T-helper 2 cell treated with Interferon-gamma antibody and Interleukin-4, amounts not matched to agents 5 μg/mL and 100 μg/mL, for 36 hours (primary cell): ENCODE results near the gene TMEM9B.

ENCODE experiments used
- DNase-seq: peaks from one replicate; pipeline ENCODE4 v3.0.0; 2021; ENCODE audit warnings: low spot score
- H3K27ac Mint-ChIP-seq: one replicate; pipeline ENCODE4 v1.8.0; 2021; ENCODE audit warnings: mild to moderate bottlenecking, mixed read lengths
- H3K27me3 Mint-ChIP-seq: one replicate; pipeline ENCODE4 v1.8.0; 2021; ENCODE audit warnings: low read depth, mixed read lengths
- H3K36me3 Mint-ChIP-seq: one replicate; pipeline ENCODE4 v1.8.0; 2021; ENCODE audit warnings: low read depth, mixed read lengths
- H3K4me1 Mint-ChIP-seq: one replicate; pipeline ENCODE4 v1.8.0; 2021; ENCODE audit warnings: low read depth, mixed read lengths
- H3K4me3 Mint-ChIP-seq: one replicate; pipeline ENCODE4 v1.8.0; 2022; ENCODE audit warnings: mild to moderate bottlenecking, moderate library complexity, mixed read lengths
- H3K9me3 Mint-ChIP-seq: one replicate; pipeline ENCODE4 v1.8.0; 2021; ENCODE audit warnings: mixed read lengths

Gene TMEM9B

DNA sequence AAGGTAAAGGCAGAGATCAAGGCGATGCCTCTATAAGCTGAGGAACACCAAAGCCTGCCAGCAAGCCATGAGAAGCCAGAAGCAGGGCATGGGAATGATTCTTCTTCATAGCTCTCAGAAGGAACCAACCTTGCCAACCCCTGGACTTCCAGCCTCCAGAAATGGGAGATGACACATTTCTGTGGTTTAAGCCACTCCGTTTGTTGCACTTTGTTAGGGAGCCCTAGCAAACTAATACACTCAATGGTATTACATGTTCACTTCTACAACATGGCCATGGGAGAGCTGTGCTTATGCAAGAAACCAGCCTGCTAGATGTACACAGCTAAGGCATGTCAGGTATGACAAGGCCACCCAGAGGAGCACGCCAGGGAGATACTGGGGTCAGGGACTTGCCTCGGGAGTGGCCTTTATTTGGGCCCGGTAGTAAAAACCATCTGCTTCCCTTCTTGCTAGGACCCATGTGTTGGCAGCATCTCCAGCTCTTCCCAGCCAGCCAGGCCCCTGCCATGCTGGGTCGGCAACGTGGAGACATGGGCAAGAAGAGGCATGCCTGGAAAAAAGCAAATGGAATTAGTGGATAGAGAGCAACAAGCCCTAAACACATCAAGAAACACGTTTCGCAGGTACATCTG lies 35.1 kb downstream of the TMEM9B start:
- no peaks in the 10 kb centered on the region for H3K9me3 Mint-ChIP-seq
- DNase-seq = no peak
- no peaks in the 10 kb centered on the region for H3K27me3 Mint-ChIP-seq
- no peak overlapping the region for H3K4me3 Mint-ChIP-seq
- H3K36me3 Mint-ChIP-seq = no peaks in the 10 kb centered on the region
- H3K4me1 Mint-ChIP-seq = no peaks in the 10 kb centered on the region
- H3K27ac Mint-ChIP-seq = no peak overlapping the region

DNA sequence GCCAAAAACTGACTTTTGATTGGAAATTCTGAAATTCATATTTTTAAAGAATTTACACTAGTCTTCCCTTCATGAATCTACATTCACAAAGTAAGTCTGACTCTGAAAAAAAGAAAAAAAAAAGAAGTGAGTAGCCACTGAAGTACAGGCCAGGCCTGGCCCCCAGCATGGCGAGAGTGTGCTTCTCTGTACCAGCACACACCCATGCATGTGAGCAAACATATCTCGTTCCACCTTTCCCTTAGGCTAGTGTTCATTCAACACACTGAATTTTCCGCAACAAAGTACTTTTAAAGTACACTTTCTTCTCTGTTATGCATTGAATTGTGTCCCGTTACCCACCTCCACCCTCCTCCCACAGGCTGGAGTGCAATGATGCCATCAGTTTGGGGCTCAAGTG lies 36.0 kb downstream of the TMEM9B start:
- H3K4me1 Mint-ChIP-seq = no peaks in the 10 kb centered on the region

DNA sequence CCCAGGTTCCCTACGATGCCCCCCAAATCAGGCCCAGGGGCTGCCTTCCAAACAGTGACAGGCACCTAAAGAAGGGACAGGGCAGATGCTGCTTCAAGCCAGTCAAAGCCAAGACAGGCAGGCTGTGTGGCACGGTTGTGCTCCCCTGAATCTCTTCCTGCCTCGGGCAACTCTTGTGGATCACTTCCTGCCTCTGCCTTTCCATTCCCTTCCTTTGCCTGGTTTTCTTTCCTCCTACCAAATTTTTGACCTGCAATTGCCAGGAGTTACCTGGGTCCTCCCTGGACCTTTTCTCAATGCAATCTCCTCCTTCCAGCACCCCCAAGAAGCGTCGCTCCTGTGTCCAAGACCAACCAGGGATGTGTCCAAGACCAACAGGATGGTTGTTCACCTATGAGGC lies 37.0 kb downstream of the TMEM9B start:
- H3K27me3 Mint-ChIP-seq = no peaks in the 10 kb centered on the region
- H3K9me3 Mint-ChIP-seq = no peaks in the 10 kb centered on the region
- no peak overlapping the region for H3K27ac Mint-ChIP-seq
- H3K36me3 Mint-ChIP-seq = peaks cover 4% of the 10 kb centered on the region
- no peak overlapping the region for H3K4me3 Mint-ChIP-seq
- DNase-seq = no peak
- H3K4me1 Mint-ChIP-seq = no peaks in the 10 kb centered on the region

More for the DNA sequence above, 36.0 kb downstream of the TMEM9B start:
- H3K27me3 Mint-ChIP-seq = no peaks in the 10 kb centered on the region
- no peak overlapping the region for H3K4me3 Mint-ChIP-seq
- H3K27ac Mint-ChIP-seq = no peak overlapping the region
- DNase-seq = no peak
- no peaks in the 10 kb centered on the region for H3K9me3 Mint-ChIP-seq
- H3K36me3 Mint-ChIP-seq = no peaks in the 10 kb centered on the region

DNA sequence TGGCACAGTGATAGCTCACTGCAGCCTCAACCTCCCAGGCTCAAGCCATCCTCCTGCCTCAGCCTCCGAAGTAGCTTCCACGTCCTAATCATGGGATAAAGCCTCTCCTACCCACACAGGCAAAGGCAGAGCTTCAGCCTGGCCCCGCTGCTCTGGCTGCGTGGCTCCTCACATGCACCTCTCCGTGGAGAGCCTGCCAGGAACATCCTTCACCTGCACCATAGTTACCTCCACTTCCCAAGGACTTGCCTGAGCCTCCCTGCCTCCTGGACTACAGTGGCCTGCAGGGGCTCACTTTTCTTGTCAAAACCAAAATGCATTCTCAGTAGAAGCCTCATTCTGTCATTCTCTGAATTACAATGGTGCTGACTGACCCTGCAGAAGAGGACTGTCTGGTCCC lies 38.0 kb downstream of the TMEM9B start:
- Mint-ChIP-seq H3K36me3 (peaks cover 4% of the 10 kb centered on the region), H3K27ac (no peak overlapping the region), H3K4me3 (no peak overlapping the region), H3K27me3 (no peaks in the 10 kb centered on the region), H3K4me1 (no peaks in the 10 kb centered on the region), H3K9me3 (no peaks in the 10 kb centered on the region)
- no peak for DNase-seq

DNA sequence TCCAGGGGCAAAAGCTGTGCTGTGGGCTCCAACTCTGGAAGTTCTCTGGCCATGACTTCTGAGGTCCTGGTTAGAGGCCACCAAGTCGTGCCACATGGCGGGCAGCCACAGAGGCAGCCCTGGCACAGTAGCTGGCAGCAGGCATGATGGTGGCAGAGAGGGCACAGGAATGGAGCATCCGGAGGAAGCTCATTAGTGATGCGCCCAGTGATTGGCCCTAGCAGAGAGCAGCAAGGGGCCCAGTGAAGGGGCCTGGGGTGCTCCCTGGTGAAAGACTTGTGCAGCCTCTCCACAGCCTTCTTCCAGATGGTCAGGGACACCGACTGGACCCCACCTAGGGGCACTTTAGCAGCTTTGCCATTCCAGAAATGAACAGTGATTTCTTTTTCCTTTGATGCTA lies 38.5 kb downstream of the TMEM9B start:
- no peak overlapping the region for H3K27ac Mint-ChIP-seq
- DNase-seq = no peak
- no peak overlapping the region for H3K4me3 Mint-ChIP-seq
- H3K27me3 Mint-ChIP-seq = no peaks in the 10 kb centered on the region
- H3K36me3 Mint-ChIP-seq = peaks cover 4% of the 10 kb centered on the region
- H3K4me1 Mint-ChIP-seq = no peaks in the 10 kb centered on the region
- no peaks in the 10 kb centered on the region for H3K9me3 Mint-ChIP-seq

DNA sequence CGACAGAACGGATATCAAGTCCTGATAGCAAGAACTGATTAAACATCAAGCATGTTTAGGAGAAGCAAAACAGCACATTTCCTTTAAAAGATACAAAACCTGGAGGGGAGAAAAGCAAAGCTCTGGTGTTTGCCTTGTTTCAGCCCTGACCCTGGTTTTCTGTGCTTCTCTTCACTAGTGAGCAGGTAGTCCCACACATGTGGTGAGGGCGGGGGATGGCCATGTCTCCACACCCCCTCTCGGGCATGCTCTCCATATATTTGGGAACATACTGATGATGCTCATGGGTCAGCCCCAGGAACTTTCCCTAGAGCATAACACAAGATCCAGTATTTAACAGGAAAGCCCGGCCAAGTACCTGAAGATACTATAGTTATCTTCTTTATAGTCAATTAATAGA lies 41.6 kb downstream of the TMEM9B start:
- Mint-ChIP-seq H3K9me3 (no peaks in the 10 kb centered on the region), H3K27ac (no peak overlapping the region), H3K4me3 (no peak overlapping the region), H3K4me1 (no peaks in the 10 kb centered on the region), H3K36me3 (peaks cover 4% of the 10 kb centered on the region), H3K27me3 (no peaks in the 10 kb centered on the region)
- no peak for DNase-seq

DNA sequence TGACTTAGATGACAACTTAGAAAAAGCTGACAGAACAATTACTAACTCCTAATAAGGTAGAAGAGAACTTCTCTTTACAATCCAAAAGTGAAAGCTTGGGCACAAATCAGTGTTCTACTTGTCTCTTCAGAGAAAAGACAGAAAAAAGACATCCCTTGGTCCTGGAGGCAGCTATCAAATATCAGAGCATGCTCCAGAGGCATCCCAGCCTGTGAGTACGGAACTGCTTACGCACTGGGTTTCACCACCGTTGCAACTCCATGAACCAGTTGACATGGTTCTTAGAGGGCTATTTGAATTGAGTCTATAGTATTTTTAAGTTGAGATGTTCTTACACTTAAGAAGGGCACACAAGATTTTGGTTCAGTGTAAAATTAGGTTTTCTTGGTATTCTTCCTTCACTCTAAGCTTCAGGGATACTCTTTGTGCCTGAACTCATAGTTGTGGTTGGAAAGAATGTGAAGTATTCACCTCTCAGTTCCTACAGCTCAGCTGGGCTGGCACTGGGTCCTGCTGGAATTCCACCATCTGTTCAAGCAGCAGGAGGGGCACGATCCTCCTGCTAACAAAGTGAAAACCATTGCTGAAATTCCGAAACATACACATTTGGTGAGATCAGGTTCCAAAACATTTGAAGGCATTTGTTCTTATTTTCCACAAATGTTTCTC lies 47.0 kb downstream of the TMEM9B start:
- peaks cover 18% of the 10 kb centered on the region for H3K4me1 Mint-ChIP-seq
- H3K4me3 Mint-ChIP-seq = no peak overlapping the region
- H3K27ac Mint-ChIP-seq = no peak overlapping the region
- H3K9me3 Mint-ChIP-seq = no peaks in the 10 kb centered on the region
- DNase-seq = no peak
- H3K27me3 Mint-ChIP-seq = no peaks in the 10 kb centered on the region
- H3K36me3 Mint-ChIP-seq = peaks cover 13% of the 10 kb centered on the region

DNA sequence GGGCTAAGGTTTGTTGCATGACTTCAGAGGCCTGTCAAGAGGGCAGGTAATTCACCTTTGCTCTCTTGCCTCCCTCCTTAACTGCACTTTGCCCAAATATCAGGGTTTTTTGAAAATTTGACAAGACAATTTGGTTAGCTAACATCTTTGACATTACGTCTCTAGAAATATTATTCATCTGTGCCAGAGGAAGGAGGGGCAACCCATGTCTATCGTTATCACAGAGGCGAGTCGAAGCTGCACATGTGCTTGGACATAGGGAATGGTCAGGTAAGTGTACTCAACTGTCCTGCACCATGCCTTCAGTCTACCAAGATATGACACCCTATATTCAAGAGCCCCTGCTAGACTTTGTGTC lies 49.6 kb downstream of the TMEM9B start:
- Mint-ChIP-seq H3K27ac (peak overlapping the region; percentile 80), H3K4me3 (peak overlapping the region; percentile 73)

DNA sequence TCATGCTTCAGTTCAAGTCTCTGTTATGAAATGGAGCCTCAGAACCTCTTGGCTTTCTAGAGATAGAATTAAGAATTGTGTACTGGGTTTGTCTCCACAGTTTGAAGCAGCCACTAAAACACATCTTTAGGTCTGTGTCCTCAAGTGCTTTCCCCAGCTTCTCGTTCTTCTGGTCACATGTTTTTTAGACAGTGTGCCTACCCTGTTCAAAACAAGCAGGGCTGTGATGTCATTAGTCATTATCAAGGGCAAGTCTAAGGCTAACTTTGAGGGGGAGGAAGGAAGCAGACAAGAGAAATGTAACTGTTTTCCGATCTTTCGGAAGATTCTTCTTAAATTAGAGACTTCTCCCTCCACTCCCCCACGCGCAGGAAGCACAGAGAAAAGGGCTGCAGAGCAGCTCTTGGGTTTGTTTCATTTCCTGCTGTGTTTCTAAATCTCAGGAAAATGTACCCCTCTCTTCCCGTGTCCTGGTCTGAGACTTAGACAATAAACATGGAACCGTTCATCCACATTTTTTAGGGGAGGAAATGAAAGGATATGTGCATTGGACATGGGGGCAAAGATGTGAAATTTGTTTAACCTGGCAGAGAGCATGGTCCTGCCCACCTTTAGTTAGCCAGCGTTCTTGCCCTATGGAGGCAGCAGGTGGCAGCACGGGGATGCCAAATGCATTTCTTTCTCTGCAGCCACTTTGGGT lies 50.1 kb downstream of the TMEM9B start:
- DNase-seq = peak; percentile 23
- Mint-ChIP-seq H3K36me3 (peaks cover 13% of the 10 kb centered on the region), H3K4me3 (peak overlapping the region; percentile 73), H3K9me3 (no peaks in the 10 kb centered on the region), H3K27me3 (peaks cover 14% of the 10 kb centered on the region), H3K27ac (peak overlapping the region; percentile 80), H3K4me1 (peaks cover 27% of the 10 kb centered on the region)

More for the DNA sequence above, 49.6 kb downstream of the TMEM9B start:
- Mint-ChIP-seq H3K27me3 (peaks cover 9% of the 10 kb centered on the region), H3K36me3 (peaks cover 13% of the 10 kb centered on the region), H3K9me3 (no peaks in the 10 kb centered on the region), H3K4me1 (peaks cover 26% of the 10 kb centered on the region)
- DNase-seq = no peak

DNA sequence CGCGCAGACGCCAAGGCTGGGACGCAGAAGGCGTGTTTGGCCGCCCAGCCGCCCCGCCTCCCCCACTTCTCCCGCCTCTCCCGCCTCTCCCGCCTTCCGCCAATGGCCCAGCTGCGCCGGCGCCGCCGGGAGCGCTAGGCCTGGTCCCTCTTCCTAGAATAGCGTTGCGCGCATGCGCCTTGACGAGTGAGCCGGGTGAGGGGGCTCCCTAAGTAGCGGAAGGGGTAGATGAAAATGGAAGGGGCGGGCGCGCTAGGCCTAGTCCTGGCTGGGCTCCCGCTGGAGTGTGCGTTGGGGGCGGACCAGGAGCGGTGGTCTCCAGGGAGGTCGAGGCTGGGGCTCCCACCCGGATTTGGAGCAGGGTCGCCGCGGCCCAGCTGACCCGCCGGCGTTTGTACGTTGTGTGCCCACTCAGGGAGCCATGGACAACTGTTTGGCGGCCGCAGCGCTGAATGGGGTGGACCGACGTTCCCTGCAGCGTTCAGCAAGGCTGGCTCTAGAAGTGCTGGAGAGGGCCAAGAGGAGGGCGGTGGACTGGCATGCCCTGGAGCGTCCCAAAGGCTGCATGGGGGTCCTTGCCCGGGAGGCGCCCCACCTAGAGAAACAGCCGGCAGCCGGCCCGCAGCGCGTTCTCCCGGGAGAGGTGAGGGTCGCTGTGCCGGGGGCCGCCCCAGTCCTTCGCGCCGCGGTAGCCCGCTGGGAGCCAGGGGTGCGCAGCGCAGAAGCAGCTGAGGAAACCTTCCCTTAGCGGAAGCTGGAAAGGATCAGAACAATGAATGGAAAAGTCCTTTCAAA lies 53.0 kb downstream of the TMEM9B start, which contains the start of gene AKIP1:
AKIP1 (plus strand) TSS at position 161 of the 795 bp plus-strand sequence; CDS start at position 422, 261 bp downstream.
- Mint-ChIP-seq H3K4me1 (peaks cover 38% of the 10 kb centered on the region), H3K9me3 (no peaks in the 10 kb centered on the region), H3K36me3 (peaks cover 11% of the 10 kb centered on the region), H3K27ac (peak within 1 kb of the TSS; percentile 80), H3K27me3 (peaks cover 33% of the 10 kb centered on the region), H3K4me3 (peak within 1 kb of the TSS; percentile 92)
- DNase-seq = peak; percentile 84

DNA sequence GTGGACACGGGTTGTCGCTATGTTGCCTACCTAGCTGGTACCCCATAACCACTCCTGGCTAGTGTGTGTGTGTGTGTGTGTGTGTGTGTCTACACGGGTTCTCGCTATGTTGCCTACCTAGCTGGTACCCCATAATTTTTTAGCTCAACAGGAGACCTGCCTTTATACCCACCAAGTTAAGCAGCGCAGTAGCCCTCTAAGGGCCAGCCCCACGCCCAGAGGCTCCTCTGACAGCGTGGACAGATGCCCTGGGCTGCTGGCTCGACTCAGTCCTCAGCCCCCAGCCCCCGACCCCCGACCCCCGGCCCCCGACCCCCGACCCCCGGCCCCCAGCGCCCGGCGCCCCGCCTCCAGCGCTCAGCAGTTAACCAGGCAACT lies 53.6 kb downstream of the TMEM9B start:
- peaks cover 38% of the 10 kb centered on the region for H3K4me1 Mint-ChIP-seq
- H3K27me3 Mint-ChIP-seq = peaks cover 35% of the 10 kb centered on the region
- H3K36me3 Mint-ChIP-seq = peaks cover 8% of the 10 kb centered on the region
- no peaks in the 10 kb centered on the region for H3K9me3 Mint-ChIP-seq
- no peak overlapping the region for H3K27ac Mint-ChIP-seq
- no peak for DNase-seq
- H3K4me3 Mint-ChIP-seq = peak overlapping the region; percentile 92

DNA sequence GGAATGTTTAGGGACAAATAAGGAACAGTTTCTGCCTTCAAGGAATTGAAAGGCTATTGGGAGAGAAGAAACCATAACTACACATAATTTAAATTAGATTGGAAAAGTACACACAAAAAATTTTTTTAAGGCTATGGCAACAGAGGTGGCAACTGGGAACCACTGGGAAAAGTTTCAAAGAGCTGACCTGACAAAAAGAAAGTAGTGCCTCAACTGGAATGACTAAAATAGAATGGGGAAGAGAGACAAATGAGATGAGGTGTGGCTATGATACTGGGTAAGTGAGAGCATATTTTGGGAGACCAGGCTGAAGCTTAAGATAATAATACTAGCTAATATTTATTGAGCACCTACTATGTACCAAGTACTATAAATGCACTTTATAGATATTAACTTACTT lies 56.1 kb downstream of the TMEM9B start:
- no peak overlapping the region for H3K4me3 Mint-ChIP-seq
- H3K27me3 Mint-ChIP-seq = peaks cover 48% of the 10 kb centered on the region
- no peaks in the 10 kb centered on the region for H3K9me3 Mint-ChIP-seq
- H3K27ac Mint-ChIP-seq = no peak overlapping the region
- H3K36me3 Mint-ChIP-seq = peaks cover 2% of the 10 kb centered on the region
- peaks cover 20% of the 10 kb centered on the region for H3K4me1 Mint-ChIP-seq
- DNase-seq = no peak

DNA sequence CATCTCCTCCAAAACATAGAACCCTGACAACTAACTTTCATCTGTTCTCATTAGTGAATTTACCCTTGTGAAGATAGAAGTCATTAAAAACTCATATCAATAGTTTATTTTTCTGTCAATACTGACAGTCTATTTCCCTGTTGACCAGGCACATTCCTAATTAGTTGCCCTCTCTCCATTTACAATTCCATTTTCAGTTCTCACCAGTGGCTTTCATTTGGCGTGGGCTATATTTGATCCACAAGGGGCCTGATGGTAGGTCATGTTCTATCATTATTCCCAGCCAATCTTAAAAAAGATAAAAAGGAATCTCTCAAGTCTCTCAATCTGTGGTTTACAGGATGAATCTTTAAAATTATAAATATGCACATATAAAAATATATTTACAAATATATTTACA lies 57.1 kb downstream of the TMEM9B start:
- Mint-ChIP-seq H3K4me3 (no peak overlapping the region), H3K4me1 (peaks cover 18% of the 10 kb centered on the region), H3K27ac (no peak overlapping the region), H3K27me3 (peaks cover 48% of the 10 kb centered on the region), H3K9me3 (no peaks in the 10 kb centered on the region), H3K36me3 (no peaks in the 10 kb centered on the region)
- no peak for DNase-seq
